Ovary (tissue), 9 donors: ENCODE results near the gene FBXL13. TPM values are rescaled to one million over a fixed set of nuclear protein-coding genes. Genes with fewer than 3 reads are reported as not detected.

ENCODE experiments used
- DNase-seq, 5 donors: peaks; one replicate each; pipeline ENCODE4 v3.0.0-alpha.2; 2019 to 2020
- H3K27ac ChIP-seq, 2 donors: fragments of 200-600 bp; one replicate each; pipeline versions ENCODE4 v1.5.1 to v1.8.0; 2019 to 2022
- H3K27me3 ChIP-seq: fragments of 200-600 bp; one replicate; pipeline ENCODE4 v1.8.0; 2022
- H3K36me3 ChIP-seq: fragments of 200-600 bp; sonication (generic); one replicate; pipeline ENCODE4 v1.5.1; 2019
- H3K4me1 ChIP-seq: one replicate; pipeline ENCODE4 v1.8.1; 2013; ENCODE audit warnings: mild to moderate bottlenecking, moderate library complexity; ENCODE audit not compliant: insufficient read depth
- H3K4me3 ChIP-seq: fragments of 200-600 bp; sonication (generic); one replicate; pipeline ENCODE4 v1.5.1; 2017
- H3K9me3 ChIP-seq, 2 donors: fragments of 200-600 bp in 1 of 2; sonication (generic) in 1 of 2; one replicate each; pipeline versions ENCODE4 v1.5.1 to v1.8.1; 2013 to 2019; ENCODE audit warnings: mild to moderate bottlenecking in 1 of 2, moderate library complexity in 1 of 2
- CTCF ChIP-seq, 3 donors: fragments of 450-650 bp in 2 of 3; fragments of 200-600 bp in 1 of 3; IDR thresholded peaks; one replicate each; pipeline versions ENCODE4 v1.5.1 to v1.8.0; 2016 to 2022; ENCODE audit warnings: antibody characterized with exemption in 3 of 3, mild to moderate bottlenecking in 1 of 3
- EP300 ChIP-seq: sonication (generic); formaldehyde crosslinking; IDR thresholded peaks from one replicate; pipeline ENCODE4 v1.6.1; 2017; ENCODE audit warnings: antibody characterized with exemption
- POLR2A ChIP-seq: fragments of 450-650 bp; IDR thresholded peaks from one replicate; pipeline ENCODE4 v1.6.1; 2017; ENCODE audit warnings: antibody characterized with exemption, mild to moderate bottlenecking, moderate library complexity
- WGBS, 3 donors: extraction: QIAGEN DNeasy Blood & Tissue Kit in 1 of 3; methylation state at CpG; one replicate each; pipeline versions ENCODE4 v1.1.5 to v1.1.7; 2013 to 2017; 5-methylcytosine and 5-hydroxymethylcytosine counted together
- intact Hi-C, 4 donors: fragments of 100-400 bp; cut with DNase I; formaldehyde crosslinking; loops; one replicate each; pipeline versions ENCODE4 v1.11.0 to v1.15.1; 2022 to 2023
- polyA plus RNA-seq, 2 donors: library from polyadenylated mRNA; stranded (reverse); fragments of 200-250 nt in 1 of 2; fragments of 350-450 nt in 1 of 2; fragmentation: Illumina TruSeq in 1 of 2; extraction: RNeasy Lipid Tissue Mini Kit (QIAGEN cat#74804) in 1 of 2; gene quantifications; one replicate each; pipeline ENCODE4 v1.2.3, GENCODE V29; 2013 to 2014
- total RNA-seq, 7 donors: library from RNA; depleted of rRNA in 2 of 7; stranded (reverse); fragments of >200 nt in 2 of 7; fragmentation: NEBNext Ultra II Directional in 3 of 7; extraction: Animal tissue kit (Norgen Biotek cat#: 25700) in 3 of 7; gene quantifications; one replicate each; pipeline versions ENCODE4 v1.1.0 to v1.2.4, GENCODE V29; 2016 to 2023
- donor health status: DM: no; HTN: no; CAD: no; lungs with moderate emphysema.
- donor health status: DM: no; HTN: no; CAD: no.
- donor health status: Bipolar disorder and iron deficiency.
- donor health status: DM: yes; HTN: yes; CAD: no.
- donor health status: DM: no; HTN: no; CAD: no.
- donor health status: DM: yes; HTN: yes; CAD: no.

Gene FBXL13
- total and polyA plus RNA-seq, 9 donors, result 1.1 to 13.3 (median 6.0) TPM

- no peaks in the 10 kb centered on the region for H3K9me3 ChIP-seq
- H3K27ac ChIP-seq, result no peak overlapping the region
- H3K4me3 ChIP-seq, result no peak overlapping the region
- DNase-seq, result no peak
- 93 to 95% (median 94%) methylated on average over 3 of the region's 3 CpGs for WGBS, 3 donors
- H3K36me3 ChIP-seq, result no peaks in the 10 kb centered on the region
- intact Hi-C loops, result no loop called here
- no peaks in the 10 kb centered on the region for H3K4me1 ChIP-seq
- TF ChIP-seq EP300 (no peak), POLR2A (no peak), CTCF (IDR thresholded peaks at IDR 0.05) (no peak)
- no peaks in the 10 kb centered on the region for H3K27me3 ChIP-seq
Measured at GRCh38 chr7:102875700-102876295, 198.8 kb downstream of the FBXL13 start.

- Histone ChIP-seq H3K36me3 (no peaks in the 10 kb centered on the region), H3K4me3 (no peak overlapping the region), H3K4me1 (no peaks in the 10 kb centered on the region), H3K27ac (no peak overlapping the region), H3K27me3 (no peaks in the 10 kb centered on the region), H3K9me3 (no peaks in the 10 kb centered on the region)
- 52 to 59% (median 53%) methylated on average over 1 of the region's 1 CpG for WGBS, 3 donors
- TF ChIP-seq CTCF (IDR thresholded peaks at IDR 0.05), result no peak
- no peak for TF ChIP-seq POLR2A
- no peak for TF ChIP-seq EP300
- DNase-seq, result no peak
- intact Hi-C loops, result no loop called here
Measured at GRCh38 chr7:102874966-102875365, 199.6 kb downstream of the FBXL13 start.

GRCh38 chr7:102874166-102874829 lies 200.3 kb downstream of the FBXL13 start:
- intact Hi-C loops, result no loop called here
- Histone ChIP-seq H3K4me1 (no peaks in the 10 kb centered on the region), H3K27me3 (no peaks in the 10 kb centered on the region), H3K27ac (no peak overlapping the region), H3K36me3 (no peaks in the 10 kb centered on the region), H3K9me3 (no peaks in the 10 kb centered on the region), H3K4me3 (no peak overlapping the region)
- DNase-seq, result no peak
- no peak for TF ChIP-seq CTCF (IDR thresholded peaks at IDR 0.05)
- no peak for TF ChIP-seq POLR2A
- no peak for TF ChIP-seq EP300
- WGBS, 3 donors, result 86 to 93% (median 93%) methylated on average over 5 of the region's 5 CpGs

GRCh38 chr7:102873470-102874165 lies 201.0 kb downstream of the FBXL13 start:
- no peak for DNase-seq
- Histone ChIP-seq H3K27me3 (no peaks in the 10 kb centered on the region), H3K4me1 (no peaks in the 10 kb centered on the region), H3K36me3 (no peaks in the 10 kb centered on the region), H3K4me3 (no peak overlapping the region), H3K27ac (no peak overlapping the region), H3K9me3 (no peaks in the 10 kb centered on the region)
- TF ChIP-seq EP300 (no peak), POLR2A (no peak), CTCF (IDR thresholded peaks at IDR 0.05) (no peak)
- intact Hi-C loops, result no loop called here
- WGBS, 3 donors, result 87 to 95% (median 90%) methylated on average over 4 of the region's 4 CpGs
